GM12878 (cell line): ENCODE measurements around the gene OSGEP. TPM values are rescaled to one million over a fixed set of nuclear protein-coding genes. Genes with fewer than 3 reads are reported as not detected.

Experiments
- ATF7 ChIP-seq: fragments of 450-650 bp; IDR thresholded peaks from 2 replicates; pipeline ENCODE4 v1.6.1; 2016; ENCODE audit warnings: low read depth, mild to moderate bottlenecking
- BACH1 ChIP-seq: fragments of 450-650 bp; IDR thresholded peaks from 2 replicates; pipeline ENCODE4 v1.6.1; 2017; ENCODE audit warnings: mild to moderate bottlenecking, borderline replicate concordance
- BCL11A ChIP-seq: IDR thresholded peaks from 2 replicates; pipeline ENCODE4 v1.6.1; 2011; ENCODE audit warnings: low read depth, low read length
- CHD2 ChIP-seq: IDR thresholded peaks from 2 replicates; pipeline ENCODE4 v1.6.1; 2011; ENCODE audit warnings: low read depth, low read length, improper control_type of control experiment, borderline replicate concordance
- EED ChIP-seq: sonication (generic); IDR thresholded peaks from 2 replicates; pipeline ENCODE4 v1.6.1; 2016; ENCODE audit warnings: antibody characterized with exemption, low read depth
- IKZF2 ChIP-seq, 2 experiments: fragments of 450-650 bp; IDR thresholded peaks; 2 replicates each; pipeline ENCODE4 v1.6.1; 2017; ENCODE audit warnings: mild to moderate bottlenecking in 2 of 2, moderate library complexity in 2 of 2
- NBN ChIP-seq: fragments of 450-650 bp; IDR thresholded peaks from 2 replicates; pipeline ENCODE4 v1.6.1; 2016
- NFYA ChIP-seq: IDR thresholded peaks from 2 replicates; pipeline ENCODE4 v1.6.1; 2011; ENCODE audit warnings: low read depth, mild to moderate bottlenecking, low read length, improper control_type of control experiment, borderline replicate concordance
- RAD21 ChIP-seq: IDR thresholded peaks from 2 replicates; pipeline ENCODE4 v1.6.1; 2011; ENCODE audit warnings: mild to moderate bottlenecking, low read depth, low read length, moderate library complexity; ENCODE audit not compliant: insufficient read depth
- RB1 ChIP-seq: fragments of 450-650 bp; formaldehyde crosslinking; IDR thresholded peaks from 2 replicates; pipeline ENCODE4 v1.6.1; 2017; ENCODE audit warnings: mild to moderate bottlenecking, borderline replicate concordance
- RUNX3 ChIP-seq: IDR thresholded peaks from 2 replicates; pipeline ENCODE4 v1.6.1; 2012; ENCODE audit warnings: low read length, inconsistent platforms
- SIX5 ChIP-seq: IDR thresholded peaks from 2 replicates; pipeline ENCODE4 v1.6.1; 2011; ENCODE audit warnings: mild to moderate bottlenecking, low read depth, low read length, moderate library complexity; ENCODE audit not compliant: severe bottlenecking
- STAT1 ChIP-seq: fragments of 450-650 bp; conservative IDR thresholded peaks from 2 replicates; pipeline ENCODE4 v1.6.1; 2014; ENCODE audit warnings: antibody characterized with exemption, mild to moderate bottlenecking
- STAT3 ChIP-seq: IDR thresholded peaks from 2 replicates; pipeline ENCODE4 v1.6.1; 2011; ENCODE audit warnings: low read depth, low read length, improper control_type of control experiment
- SUPT20H ChIP-seq: IDR thresholded peaks from 2 replicates; pipeline ENCODE4 v1.6.1; 2011; ENCODE audit warnings: low read depth, mild to moderate bottlenecking, low read length, moderate library complexity, borderline replicate concordance; ENCODE audit not compliant: control insufficient read depth
- SUZ12 ChIP-seq: fragments of 200-600 bp; sonication (generic); IDR thresholded peaks from one replicate; pipeline ENCODE4 v1.6.1; 2018; ENCODE audit warnings: antibody characterized with exemption, mild to moderate bottlenecking; ENCODE audit not compliant: unreplicated experiment
- YY1 ChIP-seq: IDR thresholded peaks from 2 replicates; pipeline ENCODE4 v1.6.1; 2011; ENCODE audit warnings: low read depth, mild to moderate bottlenecking, low read length
- ZBED1 ChIP-seq: IDR thresholded peaks from 2 replicates; pipeline ENCODE4 v1.6.1; 2016; ENCODE audit warnings: borderline replicate concordance
- polyA plus RNA-seq, 11 experiments: library from polyadenylated mRNA; depleted of rRNA in 4 of 11; unstranded in 6 of 11; stranded (reverse) in 5 of 11; fragments of >200 nt; fragmentation: Nextera tagmentation in 4 of 11; fragmentation: Illumina TruSeq in 1 of 11; extraction: Ambion mirVana in 4 of 11; extraction: Trizol in 1 of 11; gene quantifications; 1 replicate in 1 of 11; 2 replicates in 10 of 11; pipeline versions ENCODE4 v1.2.1 to v1.2.3, GENCODE V29; 2011 to 2016; ENCODE audit warnings: inconsistent platforms in 2 of 11, missing spikeins in 2 of 11, low read depth in 1 of 11
- total RNA-seq, 4 experiments: library from RNA; depleted of rRNA in 3 of 4; stranded (reverse); fragments of >200 nt in 3 of 4; fragmentation: Illumina TruSeq in 1 of 4; extraction: Trizol in 1 of 4; gene quantifications; 2 replicates each; pipeline versions ENCODE4 v1.2.1 to v1.2.3, GENCODE V29; 2013 to 2021
- TF ChIP-seq, protein P1 (sequence below): fragments of 450-650 bp; IDR thresholded peaks from 2 replicates; pipeline ENCODE4 v1.6.1; 2017; ENCODE audit warnings: mild to moderate bottlenecking, moderate library complexity
- TF ChIP-seq, protein P2 (sequence below): fragments of 450-650 bp; formaldehyde crosslinking; IDR thresholded peaks from 2 replicates; pipeline ENCODE4 v1.5.0; 2022; ENCODE audit warnings: mild to moderate bottlenecking, missing genetic modification characterization
- TF ChIP-seq, protein P3 (sequence below): IDR thresholded peaks from 2 replicates; pipeline ENCODE4 v1.6.1; 2012; ENCODE audit warnings: low read depth, low read length, improper control_type of control experiment
- TF ChIP-seq, protein P4 (sequence below): fragments of 450-650 bp; IDR thresholded peaks from 2 replicates; pipeline ENCODE4 v1.6.1; 2014; ENCODE audit warnings: mild to moderate bottlenecking

Gene OSGEP
- total and polyA plus RNA-seq, 10 of the 15 experiments (the other 5 are each of a cell fraction or from before 2014, with no cell fraction given): 47.8 to 88.9 (median 52.8) TPM

DNA sequence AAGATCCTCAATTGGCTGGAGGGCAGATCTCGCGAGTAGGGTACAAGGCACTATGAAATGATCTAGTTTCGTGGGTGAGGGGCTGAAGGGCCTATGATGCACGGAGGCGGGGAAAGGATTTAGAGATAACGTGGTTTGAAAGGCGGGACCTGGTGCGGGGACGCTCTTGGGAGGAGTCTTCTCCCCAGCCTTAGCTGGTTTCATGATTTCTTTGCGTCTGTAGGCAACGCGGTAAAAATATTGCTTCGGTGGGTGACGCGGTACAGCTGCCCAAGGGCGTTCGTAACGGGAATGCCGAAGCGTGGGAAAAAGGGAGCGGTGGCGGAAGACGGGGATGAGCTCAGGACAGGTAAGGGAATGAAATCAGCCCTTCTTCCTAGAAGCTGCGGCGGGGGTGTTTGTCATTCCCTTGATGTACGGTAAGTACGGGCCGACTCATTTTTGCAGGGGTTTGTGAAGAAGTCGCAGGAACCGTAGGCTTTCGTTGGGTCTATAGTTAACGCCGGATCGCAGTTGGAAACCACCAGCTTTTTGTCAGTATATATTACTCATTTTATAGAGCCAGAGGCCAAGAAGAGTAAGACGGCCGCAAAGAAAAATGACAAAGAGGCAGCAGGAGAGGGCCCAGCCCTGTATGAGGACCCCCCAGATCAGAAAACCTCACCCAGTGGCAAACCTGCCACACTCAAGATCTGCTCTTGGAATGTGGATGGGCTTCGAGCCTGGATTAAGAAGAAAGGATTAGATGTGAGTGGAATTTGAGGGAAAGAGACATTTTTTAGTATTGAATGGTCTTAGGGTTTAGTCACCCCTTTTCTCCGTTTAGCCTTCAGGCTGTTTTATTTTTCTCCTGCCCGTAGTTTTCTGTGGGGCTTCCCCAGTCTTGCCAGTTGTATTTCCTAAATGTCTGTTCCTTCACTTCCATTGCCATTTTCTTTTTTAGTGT, 1.0 kb upstream of the OSGEP start (continued):
- TF ChIP-seq, protein P1, sequence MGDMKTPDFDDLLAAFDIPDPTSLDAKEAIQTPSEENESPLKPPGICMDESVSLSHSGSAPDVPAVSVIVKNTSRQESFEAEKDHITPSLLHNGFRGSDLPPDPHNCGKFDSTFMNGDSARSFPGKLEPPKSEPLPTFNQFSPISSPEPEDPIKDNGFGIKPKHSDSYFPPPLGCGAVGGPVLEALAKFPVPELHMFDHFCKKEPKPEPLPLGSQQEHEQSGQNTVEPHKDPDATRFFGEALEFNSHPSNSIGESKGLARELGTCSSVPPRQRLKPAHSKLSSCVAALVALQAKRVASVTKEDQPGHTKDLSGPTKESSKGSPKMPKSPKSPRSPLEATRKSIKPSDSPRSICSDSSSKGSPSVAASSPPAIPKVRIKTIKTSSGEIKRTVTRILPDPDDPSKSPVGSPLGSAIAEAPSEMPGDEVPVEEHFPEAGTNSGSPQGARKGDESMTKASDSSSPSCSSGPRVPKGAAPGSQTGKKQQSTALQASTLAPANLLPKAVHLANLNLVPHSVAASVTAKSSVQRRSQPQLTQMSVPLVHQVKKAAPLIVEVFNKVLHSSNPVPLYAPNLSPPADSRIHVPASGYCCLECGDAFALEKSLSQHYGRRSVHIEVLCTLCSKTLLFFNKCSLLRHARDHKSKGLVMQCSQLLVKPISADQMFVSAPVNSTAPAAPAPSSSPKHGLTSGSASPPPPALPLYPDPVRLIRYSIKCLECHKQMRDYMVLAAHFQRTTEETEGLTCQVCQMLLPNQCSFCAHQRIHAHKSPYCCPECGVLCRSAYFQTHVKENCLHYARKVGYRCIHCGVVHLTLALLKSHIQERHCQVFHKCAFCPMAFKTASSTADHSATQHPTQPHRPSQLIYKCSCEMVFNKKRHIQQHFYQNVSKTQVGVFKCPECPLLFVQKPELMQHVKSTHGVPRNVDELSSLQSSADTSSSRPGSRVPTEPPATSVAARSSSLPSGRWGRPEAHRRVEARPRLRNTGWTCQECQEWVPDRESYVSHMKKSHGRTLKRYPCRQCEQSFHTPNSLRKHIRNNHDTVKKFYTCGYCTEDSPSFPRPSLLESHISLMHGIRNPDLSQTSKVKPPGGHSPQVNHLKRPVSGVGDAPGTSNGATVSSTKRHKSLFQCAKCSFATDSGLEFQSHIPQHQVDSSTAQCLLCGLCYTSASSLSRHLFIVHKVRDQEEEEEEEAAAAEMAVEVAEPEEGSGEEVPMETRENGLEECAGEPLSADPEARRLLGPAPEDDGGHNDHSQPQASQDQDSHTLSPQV: no peak
- TF ChIP-seq, protein P2, sequence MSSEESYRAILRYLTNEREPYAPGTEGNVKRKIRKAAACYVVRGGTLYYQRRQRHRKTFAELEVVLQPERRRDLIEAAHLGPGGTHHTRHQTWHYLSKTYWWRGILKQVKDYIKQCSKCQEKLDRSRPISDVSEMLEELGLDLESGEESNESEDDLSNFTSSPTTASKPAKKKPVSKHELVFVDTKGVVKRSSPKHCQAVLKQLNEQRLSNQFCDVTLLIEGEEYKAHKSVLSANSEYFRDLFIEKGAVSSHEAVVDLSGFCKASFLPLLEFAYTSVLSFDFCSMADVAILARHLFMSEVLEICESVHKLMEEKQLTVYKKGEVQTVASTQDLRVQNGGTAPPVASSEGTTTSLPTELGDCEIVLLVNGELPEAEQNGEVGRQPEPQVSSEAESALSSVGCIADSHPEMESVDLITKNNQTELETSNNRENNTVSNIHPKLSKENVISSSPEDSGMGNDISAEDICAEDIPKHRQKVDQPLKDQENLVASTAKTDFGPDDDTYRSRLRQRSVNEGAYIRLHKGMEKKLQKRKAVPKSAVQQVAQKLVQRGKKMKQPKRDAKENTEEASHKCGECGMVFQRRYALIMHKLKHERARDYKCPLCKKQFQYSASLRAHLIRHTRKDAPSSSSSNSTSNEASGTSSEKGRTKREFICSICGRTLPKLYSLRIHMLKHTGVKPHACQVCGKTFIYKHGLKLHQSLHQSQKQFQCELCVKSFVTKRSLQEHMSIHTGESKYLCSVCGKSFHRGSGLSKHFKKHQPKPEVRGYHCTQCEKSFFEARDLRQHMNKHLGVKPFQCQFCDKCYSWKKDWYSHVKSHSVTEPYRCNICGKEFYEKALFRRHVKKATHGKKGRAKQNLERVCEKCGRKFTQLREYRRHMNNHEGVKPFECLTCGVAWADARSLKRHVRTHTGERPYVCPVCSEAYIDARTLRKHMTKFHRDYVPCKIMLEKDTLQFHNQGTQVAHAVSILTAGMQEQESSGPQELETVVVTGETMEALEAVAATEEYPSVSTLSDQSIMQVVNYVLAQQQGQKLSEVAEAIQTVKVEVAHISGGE (CRISPR knock-in tag): no peak
- TF ChIP-seq STAT3 (no peak), YY1 (no peak), ATF7 (no peak), EED (no peak), ZBED1 (peak; percentile 15; the same call in 1 of the 2 replicates), RUNX3 (peak; percentile 33; the same call in 1 of the 2 replicates), NBN (no peak), BACH1 (no peak), NFYA (no peak), IKZF2 (IDR thresholded peaks at IDR 0.05) (no peak), BCL11A (no peak), SIX5 (no peak), CHD2 (peak; percentile 69), RAD21 (no peak), SUZ12 (no peak), STAT1 (no peak), SUPT20H (no peak), RB1 (no peak)
- TF ChIP-seq, protein P3, sequence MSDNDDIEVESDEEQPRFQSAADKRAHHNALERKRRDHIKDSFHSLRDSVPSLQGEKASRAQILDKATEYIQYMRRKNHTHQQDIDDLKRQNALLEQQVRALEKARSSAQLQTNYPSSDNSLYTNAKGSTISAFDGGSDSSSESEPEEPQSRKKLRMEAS: no peak
- TF ChIP-seq, protein P4, sequence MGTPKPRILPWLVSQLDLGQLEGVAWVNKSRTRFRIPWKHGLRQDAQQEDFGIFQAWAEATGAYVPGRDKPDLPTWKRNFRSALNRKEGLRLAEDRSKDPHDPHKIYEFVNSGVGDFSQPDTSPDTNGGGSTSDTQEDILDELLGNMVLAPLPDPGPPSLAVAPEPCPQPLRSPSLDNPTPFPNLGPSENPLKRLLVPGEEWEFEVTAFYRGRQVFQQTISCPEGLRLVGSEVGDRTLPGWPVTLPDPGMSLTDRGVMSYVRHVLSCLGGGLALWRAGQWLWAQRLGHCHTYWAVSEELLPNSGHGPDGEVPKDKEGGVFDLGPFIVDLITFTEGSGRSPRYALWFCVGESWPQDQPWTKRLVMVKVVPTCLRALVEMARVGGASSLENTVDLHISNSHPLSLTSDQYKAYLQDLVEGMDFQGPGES: no peak
